Duodenal mucosa (tissue), 2 donors: ENCODE data around the gene DNAH1.

Experiments used
- H3K27ac ChIP-seq: one replicate; pipeline ENCODE4 v1.7.0; 2013; ENCODE audit warnings: low read depth, low read length
- H3K27me3 ChIP-seq, 2 donors: one replicate each; pipeline ENCODE4 v1.7.0; 2013; ENCODE audit warnings: low read length in 2 of 2, control low read depth in 1 of 2; ENCODE audit not compliant: insufficient read depth in 2 of 2, control insufficient read depth in 1 of 2
- H3K36me3 ChIP-seq, 2 donors: one replicate each; pipeline ENCODE4 v1.7.0; 2013; ENCODE audit warnings: low read length in 2 of 2, control low read depth in 1 of 2; ENCODE audit not compliant: insufficient read depth in 2 of 2, control insufficient read depth in 1 of 2
- H3K4me1 ChIP-seq, 2 donors: one replicate each; pipeline ENCODE4 v1.7.0; 2013; ENCODE audit warnings: low read length in 2 of 2, control low read depth in 1 of 2; ENCODE audit not compliant: insufficient read depth in 2 of 2, control insufficient read depth in 1 of 2
- H3K4me3 ChIP-seq, 2 donors: one replicate each; pipeline ENCODE4 v1.7.0; 2013; ENCODE audit warnings: low read length in 2 of 2, low read depth in 1 of 2
- H3K9ac ChIP-seq, 2 donors: one replicate each; pipeline ENCODE4 v1.7.0; 2013; ENCODE audit warnings: low read length in 2 of 2, low read depth in 1 of 2
- H3K9me3 ChIP-seq, 2 donors: one replicate each; pipeline ENCODE4 v1.7.0; 2013; ENCODE audit warnings: low read length in 2 of 2, control low read depth in 1 of 2; ENCODE audit not compliant: control insufficient read depth in 1 of 2

DNAH1 gene

GRCh38 chr3:52444860-52445793 lies 129.0 kb downstream of the DNAH1 start, which contains the start of gene SEMA3G:
Gene SEMA3G, minus strand, starts transcription at chr3:52445103. Its CDS starts 76 bp downstream, at chr3:52445027.
- Histone ChIP-seq H3K36me3 (no peaks in the 10 kb centered on the region), H3K9me3 (no peaks in the 10 kb centered on the region), H3K27me3 (no peaks in the 10 kb centered on the region), H3K4me1 (peaks cover 0 to 7% of the 10 kb centered on the region in 2 donors), H3K27ac (no peak within 1 kb of the TSS), H3K9ac (peak within 1 kb of the TSS in 1 of 2 donors; percentile 22), H3K4me3 (peak within 1 kb of the TSS; percentile 16 to 19)

DNA sequence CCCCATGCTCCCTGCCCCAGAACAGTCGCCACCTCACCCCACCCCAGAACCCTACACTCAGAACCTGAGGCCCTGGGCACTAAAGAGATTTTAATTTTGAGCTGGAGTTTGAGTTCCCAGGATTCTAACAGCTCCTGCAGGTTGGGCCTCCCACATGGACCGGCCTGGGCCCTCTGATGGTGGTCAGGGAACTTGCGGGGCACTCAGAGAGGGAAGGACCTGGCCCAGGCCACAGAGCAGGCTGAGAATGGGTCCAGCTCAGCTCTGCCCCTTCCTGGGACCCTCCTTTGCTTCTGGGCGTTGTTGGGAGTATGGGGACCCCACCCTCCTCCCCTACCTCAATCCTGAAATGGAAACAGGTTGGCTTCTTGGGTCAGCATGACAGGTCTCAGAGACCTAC lies 129.9 kb downstream of the DNAH1 start:
- Histone ChIP-seq H3K27me3 (no peaks in the 10 kb centered on the region), H3K27ac (no peak overlapping the region), H3K9ac (no peak overlapping the region), H3K36me3 (no peaks in the 10 kb centered on the region), H3K4me1 (peaks cover 0 to 8% of the 10 kb centered on the region in 2 donors), H3K4me3 (no peak overlapping the region), H3K9me3 (no peaks in the 10 kb centered on the region)

- no peak overlapping the region for H3K4me3 ChIP-seq
- H3K9me3 ChIP-seq = no peaks in the 10 kb centered on the region
- no peak overlapping the region for H3K9ac ChIP-seq
- H3K27ac ChIP-seq = no peak overlapping the region
- peaks cover 0 to 8% of the 10 kb centered on the region in 2 donors for H3K4me1 ChIP-seq
- H3K36me3 ChIP-seq = no peaks in the 10 kb centered on the region
- H3K27me3 ChIP-seq = no peaks in the 10 kb centered on the region
Observed at GRCh38 chr3:52446631-52447511, 130.8 kb downstream of the DNAH1 start.

GRCh38 chr3:52447512-52448355 lies 131.6 kb downstream of the DNAH1 start:
- H3K27ac ChIP-seq = no peak overlapping the region
- H3K4me1 ChIP-seq = peaks cover 0 to 8% of the 10 kb centered on the region in 2 donors
- H3K36me3 ChIP-seq = no peaks in the 10 kb centered on the region
- no peaks in the 10 kb centered on the region for H3K27me3 ChIP-seq
- no peak overlapping the region for H3K4me3 ChIP-seq
- no peak overlapping the region for H3K9ac ChIP-seq
- no peaks in the 10 kb centered on the region for H3K9me3 ChIP-seq
